HL-60 (cell line): ENCODE measurements around the gene EFNA5.

ENCODE experiments used
- GABPA ChIP-seq: IDR thresholded peaks from 2 replicates; pipeline ENCODE4 v1.6.1; 2012; ENCODE audit warnings: low read depth
- TF ChIP-seq, protein P1 (sequence below): IDR thresholded peaks from one replicate; pipeline ENCODE4 v1.5.1; 2011; ENCODE audit warnings: low read length, control low read depth, inconsistent platforms; ENCODE audit not compliant: insufficient read depth
- TF ChIP-seq, protein P2 (sequence below): IDR thresholded peaks from 2 replicates; pipeline ENCODE4 v1.6.1; 2012; ENCODE audit warnings: low read depth; ENCODE audit not compliant: insufficient replicate concordance

DNA sequence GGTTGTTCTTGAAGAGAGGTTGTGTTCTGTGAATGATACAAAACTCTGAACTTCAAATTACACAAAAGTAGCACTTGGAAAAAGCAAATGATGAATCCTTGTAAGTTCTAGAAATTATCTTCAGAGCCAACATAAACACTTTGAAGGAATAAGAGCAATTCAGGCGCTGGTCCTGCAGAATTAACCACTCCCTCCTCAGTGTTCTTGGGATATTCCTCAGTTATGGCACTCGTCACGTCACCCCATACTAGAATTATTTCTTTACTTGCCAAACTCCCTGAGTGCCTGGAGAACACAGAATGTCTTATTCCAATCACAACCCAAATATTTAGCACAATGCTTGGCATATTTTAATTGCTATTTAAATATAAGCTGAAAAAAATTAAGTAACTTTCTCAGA lies 126.3 kb downstream of the EFNA5 start:
- TF ChIP-seq, protein P1, sequence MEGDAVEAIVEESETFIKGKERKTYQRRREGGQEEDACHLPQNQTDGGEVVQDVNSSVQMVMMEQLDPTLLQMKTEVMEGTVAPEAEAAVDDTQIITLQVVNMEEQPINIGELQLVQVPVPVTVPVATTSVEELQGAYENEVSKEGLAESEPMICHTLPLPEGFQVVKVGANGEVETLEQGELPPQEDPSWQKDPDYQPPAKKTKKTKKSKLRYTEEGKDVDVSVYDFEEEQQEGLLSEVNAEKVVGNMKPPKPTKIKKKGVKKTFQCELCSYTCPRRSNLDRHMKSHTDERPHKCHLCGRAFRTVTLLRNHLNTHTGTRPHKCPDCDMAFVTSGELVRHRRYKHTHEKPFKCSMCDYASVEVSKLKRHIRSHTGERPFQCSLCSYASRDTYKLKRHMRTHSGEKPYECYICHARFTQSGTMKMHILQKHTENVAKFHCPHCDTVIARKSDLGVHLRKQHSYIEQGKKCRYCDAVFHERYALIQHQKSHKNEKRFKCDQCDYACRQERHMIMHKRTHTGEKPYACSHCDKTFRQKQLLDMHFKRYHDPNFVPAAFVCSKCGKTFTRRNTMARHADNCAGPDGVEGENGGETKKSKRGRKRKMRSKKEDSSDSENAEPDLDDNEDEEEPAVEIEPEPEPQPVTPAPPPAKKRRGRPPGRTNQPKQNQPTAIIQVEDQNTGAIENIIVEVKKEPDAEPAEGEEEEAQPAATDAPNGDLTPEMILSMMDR = no peak
- TF ChIP-seq, protein P2, sequence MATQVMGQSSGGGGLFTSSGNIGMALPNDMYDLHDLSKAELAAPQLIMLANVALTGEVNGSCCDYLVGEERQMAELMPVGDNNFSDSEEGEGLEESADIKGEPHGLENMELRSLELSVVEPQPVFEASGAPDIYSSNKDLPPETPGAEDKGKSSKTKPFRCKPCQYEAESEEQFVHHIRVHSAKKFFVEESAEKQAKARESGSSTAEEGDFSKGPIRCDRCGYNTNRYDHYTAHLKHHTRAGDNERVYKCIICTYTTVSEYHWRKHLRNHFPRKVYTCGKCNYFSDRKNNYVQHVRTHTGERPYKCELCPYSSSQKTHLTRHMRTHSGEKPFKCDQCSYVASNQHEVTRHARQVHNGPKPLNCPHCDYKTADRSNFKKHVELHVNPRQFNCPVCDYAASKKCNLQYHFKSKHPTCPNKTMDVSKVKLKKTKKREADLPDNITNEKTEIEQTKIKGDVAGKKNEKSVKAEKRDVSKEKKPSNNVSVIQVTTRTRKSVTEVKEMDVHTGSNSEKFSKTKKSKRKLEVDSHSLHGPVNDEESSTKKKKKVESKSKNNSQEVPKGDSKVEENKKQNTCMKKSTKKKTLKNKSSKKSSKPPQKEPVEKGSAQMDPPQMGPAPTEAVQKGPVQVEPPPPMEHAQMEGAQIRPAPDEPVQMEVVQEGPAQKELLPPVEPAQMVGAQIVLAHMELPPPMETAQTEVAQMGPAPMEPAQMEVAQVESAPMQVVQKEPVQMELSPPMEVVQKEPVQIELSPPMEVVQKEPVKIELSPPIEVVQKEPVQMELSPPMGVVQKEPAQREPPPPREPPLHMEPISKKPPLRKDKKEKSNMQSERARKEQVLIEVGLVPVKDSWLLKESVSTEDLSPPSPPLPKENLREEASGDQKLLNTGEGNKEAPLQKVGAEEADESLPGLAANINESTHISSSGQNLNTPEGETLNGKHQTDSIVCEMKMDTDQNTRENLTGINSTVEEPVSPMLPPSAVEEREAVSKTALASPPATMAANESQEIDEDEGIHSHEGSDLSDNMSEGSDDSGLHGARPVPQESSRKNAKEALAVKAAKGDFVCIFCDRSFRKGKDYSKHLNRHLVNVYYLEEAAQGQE = no peak
- TF ChIP-seq GABPA = no peak
